DND-41 (cell line): ENCODE results near the gene CDC42SE2.
A peak's percentile ranks its signal among the peaks of the same experiment; 100 is the strongest.

Experiments used
- ATAC-seq: fragments of 200-7000 bp; cut with Tn5 transposase; 3 replicates; pipeline ENCODE4 v1.9.1; 2021; ENCODE audit warnings: low read depth; ENCODE audit not compliant: insufficient read depth
- DNase-seq: peaks from one replicate; pipeline ENCODE4 v3.0.0-alpha.2; 2020
- H2AFZ ChIP-seq: 2 replicates; pipeline ENCODE4 v1.6.0; 2012; ENCODE audit warnings: low read depth, low read length
- H3K27ac ChIP-seq: 2 replicates; pipeline ENCODE4 v1.5.1; 2012; ENCODE audit warnings: low read length, inconsistent platforms
- H3K27me3 ChIP-seq: fragments of 200-600 bp; sonication (generic); 2 replicates; pipeline ENCODE4 v1.6.0; 2012; ENCODE audit warnings: low read length, mild to moderate bottlenecking, inconsistent platforms; ENCODE audit not compliant: insufficient read depth, poor library complexity
- H3K36me3 ChIP-seq: 2 replicates; pipeline ENCODE4 v1.5.1; 2012; ENCODE audit warnings: low read length, inconsistent platforms; ENCODE audit not compliant: insufficient read depth
- H3K4me1 ChIP-seq: 2 replicates; pipeline ENCODE4 v1.5.1; 2012; ENCODE audit warnings: mild to moderate bottlenecking, low read length; ENCODE audit not compliant: insufficient read depth
- H3K4me2 ChIP-seq: 2 replicates; pipeline ENCODE4 v1.6.0; 2012; ENCODE audit warnings: mild to moderate bottlenecking, moderate library complexity, low read length, inconsistent platforms; ENCODE audit not compliant: insufficient read depth
- H3K4me3 ChIP-seq, 2 experiments: fragments of 200-600 bp in 1 of 2; shearing (Covaris generic) in 1 of 2; 2 replicates each; pipeline ENCODE4 v1.5.1; 2012 to 2016; ENCODE audit warnings: inconsistent platforms in 2 of 2, low read length in 2 of 2, mild to moderate bottlenecking in 2 of 2, low read depth in 1 of 2, moderate library complexity in 1 of 2
- H3K79me2 ChIP-seq: 2 replicates; pipeline ENCODE4 v1.6.0; 2012; ENCODE audit warnings: low read length, inconsistent platforms; ENCODE audit not compliant: insufficient read depth
- H3K9ac ChIP-seq: 2 replicates; pipeline ENCODE4 v1.6.0; 2012; ENCODE audit warnings: low read depth, mild to moderate bottlenecking, inconsistent platforms, low read length, moderate library complexity
- H3K9me3 ChIP-seq: 2 replicates; pipeline ENCODE4 v1.5.1; 2012; ENCODE audit warnings: low read length, moderate library complexity, mild to moderate bottlenecking, inconsistent platforms; ENCODE audit not compliant: insufficient read depth, severe bottlenecking
- H4K20me1 ChIP-seq: 2 replicates; pipeline ENCODE4 v1.6.0; 2012; ENCODE audit warnings: low read length; ENCODE audit not compliant: insufficient read depth
- CTCF ChIP-seq: IDR thresholded peaks from 2 replicates; pipeline ENCODE4 v1.5.1; 2012; ENCODE audit warnings: borderline replicate concordance, low read length, moderate library complexity, mild to moderate bottlenecking; ENCODE audit not compliant: poor library complexity, severe bottlenecking; ENCODE audit errors: extremely low read depth
- EZH2 ChIP-seq: IDR thresholded peaks from 3 replicates; pipeline ENCODE4 v1.6.1; 2012; ENCODE audit warnings: borderline replicate concordance, low read depth, mild to moderate bottlenecking, moderate library complexity, low read length, inconsistent platforms; ENCODE audit not compliant: severe bottlenecking

The CDC42SE2 gene

GRCh38 chr5:131281133-131281867, 17.4 kb downstream of the CDC42SE2 start:
- Histone ChIP-seq H3K27me3 (no peaks in the 10 kb centered on the region), H3K4me2 (peak overlapping the region; percentile 59), H3K9me3 (no peaks in the 10 kb centered on the region), H3K79me2 (peaks cover 94% of the 10 kb centered on the region), H2AFZ (no peak overlapping the region), H4K20me1 (peaks cover 69% of the 10 kb centered on the region), H3K27ac (peak overlapping the region; percentile 49), H3K9ac (0 out of 2 replicates have a peak overlapping the region, but pooled peaks have one; percentile 10), H3K36me3 (peaks cover 9% of the 10 kb centered on the region; the same call in 1 of the 2 replicates), H3K4me3 (peak overlapping the region in 1 of 2 experiments; percentile 37; a peak in 2 of 4 replicates), H3K4me1 (peaks cover 41% of the 10 kb centered on the region)
- no peak for TF ChIP-seq EZH2
- TF ChIP-seq CTCF: no peak
- ATAC-seq: peak; percentile 96
- peak; percentile 35 for DNase-seq

- ATAC-seq: no peak
- Histone ChIP-seq H3K4me1 (peaks cover 41% of the 10 kb centered on the region), H3K9me3 (no peaks in the 10 kb centered on the region), H2AFZ (no peak overlapping the region), H3K9ac (no peak overlapping the region), H3K79me2 (peaks cover 94% of the 10 kb centered on the region), H3K4me3 (peak overlapping the region in 1 of 2 experiments; percentile 37; a peak in 2 of 4 replicates), H3K27me3 (no peaks in the 10 kb centered on the region), H3K4me2 (peak overlapping the region; percentile 59), H4K20me1 (peaks cover 72% of the 10 kb centered on the region), H3K27ac (peak overlapping the region; percentile 49; the same call in 1 of the 2 replicates), H3K36me3 (peaks cover 11% of the 10 kb centered on the region; the same call in 1 of the 2 replicates)
- DNase-seq: no peak
- no peak for TF ChIP-seq CTCF
- TF ChIP-seq EZH2: no peak
These were observed 18.0 kb downstream of the CDC42SE2 start for GRCh38 chr5:131281868-131282234.

DNA sequence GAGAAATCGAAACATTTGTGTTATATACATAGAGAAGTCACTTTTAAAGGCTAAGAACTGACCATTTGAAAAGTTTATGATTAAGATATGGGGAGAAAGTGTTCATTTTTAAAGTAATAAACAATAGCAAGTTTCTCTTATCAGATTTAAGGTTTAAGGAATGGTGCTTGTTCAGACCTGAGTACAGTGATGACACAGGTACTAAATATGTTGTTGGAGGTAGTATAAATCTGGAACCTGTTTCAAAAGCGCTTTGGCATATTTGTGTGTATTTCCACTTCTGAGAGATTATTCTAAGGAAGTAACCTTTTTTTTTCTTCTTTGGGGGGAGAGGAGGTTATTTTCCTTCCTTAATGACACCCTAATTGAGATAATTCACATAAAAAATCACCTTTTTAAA, 18.4 kb downstream of the CDC42SE2 start:
- H3K4me2 ChIP-seq: 0 out of 2 replicates have a peak overlapping the region, but pooled peaks have one; percentile 59
- peaks cover 11% of the 10 kb centered on the region; the same call in 1 of the 2 replicates for H3K36me3 ChIP-seq
- H4K20me1 ChIP-seq: peaks cover 72% of the 10 kb centered on the region
- H3K27ac ChIP-seq: no peak overlapping the region
- no peak overlapping the region for H2AFZ ChIP-seq
- peaks cover 94% of the 10 kb centered on the region for H3K79me2 ChIP-seq
- peaks cover 41% of the 10 kb centered on the region for H3K4me1 ChIP-seq
- no peak overlapping the region for H3K9ac ChIP-seq
- ATAC-seq (no peak), DNase-seq (no peak)
- no peak overlapping the region for H3K4me3 ChIP-seq
- H3K9me3 ChIP-seq: no peaks in the 10 kb centered on the region
- TF ChIP-seq EZH2 (no peak), CTCF (no peak)
- no peaks in the 10 kb centered on the region for H3K27me3 ChIP-seq
